ENCODE measurements around the gene SECTM1.

The SECTM1 gene

DNA sequence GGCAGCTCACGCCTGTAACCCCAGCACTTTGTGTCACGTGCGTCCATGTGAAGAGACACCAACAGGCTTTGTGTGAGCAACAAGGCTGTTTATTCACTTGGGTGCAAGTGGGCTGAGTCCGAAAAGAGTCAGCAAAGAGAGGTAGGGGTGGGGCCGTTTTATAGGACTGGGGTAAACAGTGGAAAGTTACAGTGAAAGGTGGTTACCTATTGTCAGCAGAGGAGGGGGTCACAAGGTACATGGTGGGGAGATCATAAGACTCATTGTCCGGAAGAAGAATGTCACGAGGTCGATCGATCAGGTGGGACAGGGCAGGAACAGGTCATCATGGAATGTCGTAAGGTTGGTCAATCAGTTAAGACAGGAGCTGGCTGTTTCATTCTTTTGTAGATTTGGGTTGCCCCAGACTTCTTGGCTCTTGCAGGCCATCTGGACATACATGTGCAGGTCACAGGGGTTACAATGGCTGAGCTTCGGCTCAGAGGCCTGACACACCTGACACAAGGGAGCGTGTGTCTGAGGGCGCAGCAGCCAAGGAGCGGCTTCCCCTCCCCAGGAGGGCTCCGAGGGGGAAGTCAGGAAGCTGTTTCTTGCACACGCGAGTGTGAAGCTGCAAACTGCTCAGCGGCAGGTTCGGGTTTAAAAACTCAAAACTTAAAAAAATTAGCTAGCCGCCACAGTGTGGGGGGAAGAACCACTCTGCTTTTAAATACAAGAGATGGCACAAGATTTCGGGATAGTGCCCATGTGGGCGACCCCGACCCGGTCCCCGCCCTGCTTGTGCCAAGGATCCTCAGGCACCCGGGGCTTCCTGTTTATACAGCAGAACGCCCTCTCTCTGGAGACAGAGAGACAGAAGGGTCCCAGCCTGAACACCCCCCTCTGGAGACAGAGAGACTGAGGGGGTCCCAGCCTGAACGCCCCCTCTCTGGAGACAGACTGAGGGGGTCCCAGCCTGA is 13.1 kb upstream of the SECTM1 start:
- FAIRE-seq, result no peak

DNA sequence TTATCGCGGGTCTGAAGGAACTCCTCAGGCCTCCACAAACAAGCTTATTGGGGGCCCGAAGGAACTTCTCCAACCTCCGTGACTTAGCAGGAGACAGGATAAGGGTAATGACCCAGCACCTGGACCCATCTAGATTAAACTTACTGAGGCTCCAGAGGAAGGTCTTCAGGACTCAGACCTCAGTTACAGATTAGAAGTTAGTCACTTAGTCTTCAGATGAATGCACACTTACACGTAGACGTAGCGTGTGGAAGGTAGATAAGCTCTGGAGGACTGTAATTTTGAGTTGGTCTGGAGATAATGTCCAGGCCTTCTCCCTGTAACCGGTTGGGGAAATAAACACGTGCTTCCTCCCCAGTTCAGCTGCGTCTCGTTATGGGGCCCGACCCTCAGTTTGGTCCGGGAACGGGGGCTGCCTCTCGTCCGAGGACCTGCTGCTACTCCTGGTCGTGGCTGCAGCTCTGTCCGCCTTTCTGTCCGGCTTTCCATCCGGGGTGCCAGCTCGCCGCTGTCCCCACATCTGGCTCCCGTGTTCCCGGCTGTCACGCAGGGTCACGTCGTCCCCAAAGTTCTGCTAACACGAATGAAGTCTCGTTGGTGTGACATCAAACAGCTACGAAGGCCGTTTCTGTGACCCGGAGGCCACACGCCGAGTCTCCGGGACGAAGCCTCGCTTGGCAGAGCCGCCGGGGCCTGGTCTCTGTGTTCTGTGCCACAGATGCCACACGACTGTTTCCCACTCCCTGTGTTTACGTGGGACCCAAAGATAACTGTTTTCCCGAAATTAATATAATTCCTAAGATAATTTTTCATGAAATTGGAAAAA is 11.8 kb upstream of the SECTM1 start:
- no peak for FAIRE-seq

DNA sequence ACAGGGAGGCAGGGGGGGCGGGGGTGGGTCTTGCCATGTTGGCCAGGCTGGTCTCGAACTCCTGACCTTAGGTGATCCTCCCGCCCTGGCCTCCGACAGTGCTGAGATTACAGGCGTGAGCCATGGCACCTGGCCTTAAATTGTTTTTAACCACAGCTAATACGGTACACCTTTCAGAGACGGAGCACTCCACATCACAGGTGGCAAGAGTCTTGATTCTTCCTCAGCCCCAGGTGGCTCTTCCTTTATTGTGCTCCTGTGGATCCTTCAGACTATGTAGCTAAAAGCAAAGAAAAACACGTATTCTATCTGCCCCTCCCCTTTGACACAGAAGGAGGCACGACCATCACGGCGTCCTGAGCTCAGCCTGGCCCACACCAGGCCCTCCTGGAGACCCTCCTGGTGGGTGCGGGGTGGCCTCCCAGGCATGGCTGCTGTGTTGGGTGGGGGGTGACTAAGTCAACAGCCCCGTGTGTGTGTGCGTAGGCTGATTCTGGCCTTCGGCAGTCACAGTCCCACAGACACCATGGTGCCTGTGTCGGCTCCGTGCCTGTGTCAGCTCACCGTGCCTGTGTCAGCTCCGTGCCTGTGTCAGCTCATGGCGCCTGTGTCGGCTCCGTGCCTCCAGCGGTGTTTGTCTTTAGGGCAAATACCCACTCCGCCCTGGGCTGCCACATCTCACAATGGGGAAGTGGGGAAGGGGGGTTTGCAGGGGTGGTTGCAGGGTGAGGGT is 10.8 kb upstream of the SECTM1 start:
- no peak for FAIRE-seq

DNA sequence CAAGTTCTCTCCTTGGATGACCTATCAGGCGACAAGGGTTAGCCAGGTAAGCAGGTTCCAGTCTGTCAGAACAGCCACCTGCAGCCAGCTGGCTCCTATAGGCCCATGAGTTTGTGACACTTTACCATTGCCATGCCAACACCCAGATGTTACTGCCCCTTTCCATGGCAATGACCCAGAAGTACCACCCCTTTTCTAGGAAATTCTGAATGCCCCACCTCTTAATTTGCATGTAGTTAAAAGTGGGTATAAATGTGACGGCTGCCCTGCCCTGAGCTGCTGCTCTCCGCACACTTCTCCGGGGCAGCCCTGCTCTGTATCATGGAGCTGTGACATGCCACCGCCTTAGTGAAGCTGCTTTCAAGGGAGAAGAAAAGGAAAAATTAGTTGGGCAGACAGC is 10.0 kb upstream of the SECTM1 start:
- no peak for FAIRE-seq

DNA sequence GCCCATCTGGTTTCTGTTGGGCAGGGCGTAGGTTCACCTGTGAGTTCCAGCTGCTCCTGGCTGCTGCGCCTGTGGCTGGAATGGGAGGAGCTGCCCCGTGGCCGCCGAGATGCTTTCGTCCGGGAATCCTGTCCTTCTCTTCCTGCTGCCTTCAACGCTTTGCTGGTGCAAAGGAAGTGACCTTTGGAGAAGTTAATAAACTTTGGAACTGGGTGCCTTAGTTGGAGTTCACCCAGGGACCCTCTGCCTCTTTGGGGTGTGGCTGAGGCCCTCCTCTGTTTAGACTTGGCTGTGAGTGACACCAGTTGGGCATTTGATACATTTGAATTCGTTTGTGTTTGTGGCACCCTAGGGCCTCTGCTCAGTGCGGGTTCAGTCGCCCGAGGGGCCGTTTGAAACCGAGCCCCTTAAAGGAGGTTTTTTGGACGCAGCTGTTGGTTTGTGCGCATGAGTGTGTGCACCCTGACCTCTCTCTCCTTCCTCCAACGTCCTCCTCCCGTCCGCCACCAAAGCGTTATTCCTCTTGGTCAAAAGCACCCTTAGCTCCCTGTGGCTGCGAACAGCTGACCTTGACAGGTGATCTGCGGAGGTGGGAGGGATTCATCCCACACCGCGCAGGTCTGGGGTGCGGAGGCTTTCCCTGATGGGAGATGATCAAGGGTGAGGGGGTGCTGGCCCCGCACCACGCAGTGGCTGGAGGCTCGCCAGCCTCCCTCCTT is 9.0 kb upstream of the SECTM1 start:
- no peak for FAIRE-seq

DNA sequence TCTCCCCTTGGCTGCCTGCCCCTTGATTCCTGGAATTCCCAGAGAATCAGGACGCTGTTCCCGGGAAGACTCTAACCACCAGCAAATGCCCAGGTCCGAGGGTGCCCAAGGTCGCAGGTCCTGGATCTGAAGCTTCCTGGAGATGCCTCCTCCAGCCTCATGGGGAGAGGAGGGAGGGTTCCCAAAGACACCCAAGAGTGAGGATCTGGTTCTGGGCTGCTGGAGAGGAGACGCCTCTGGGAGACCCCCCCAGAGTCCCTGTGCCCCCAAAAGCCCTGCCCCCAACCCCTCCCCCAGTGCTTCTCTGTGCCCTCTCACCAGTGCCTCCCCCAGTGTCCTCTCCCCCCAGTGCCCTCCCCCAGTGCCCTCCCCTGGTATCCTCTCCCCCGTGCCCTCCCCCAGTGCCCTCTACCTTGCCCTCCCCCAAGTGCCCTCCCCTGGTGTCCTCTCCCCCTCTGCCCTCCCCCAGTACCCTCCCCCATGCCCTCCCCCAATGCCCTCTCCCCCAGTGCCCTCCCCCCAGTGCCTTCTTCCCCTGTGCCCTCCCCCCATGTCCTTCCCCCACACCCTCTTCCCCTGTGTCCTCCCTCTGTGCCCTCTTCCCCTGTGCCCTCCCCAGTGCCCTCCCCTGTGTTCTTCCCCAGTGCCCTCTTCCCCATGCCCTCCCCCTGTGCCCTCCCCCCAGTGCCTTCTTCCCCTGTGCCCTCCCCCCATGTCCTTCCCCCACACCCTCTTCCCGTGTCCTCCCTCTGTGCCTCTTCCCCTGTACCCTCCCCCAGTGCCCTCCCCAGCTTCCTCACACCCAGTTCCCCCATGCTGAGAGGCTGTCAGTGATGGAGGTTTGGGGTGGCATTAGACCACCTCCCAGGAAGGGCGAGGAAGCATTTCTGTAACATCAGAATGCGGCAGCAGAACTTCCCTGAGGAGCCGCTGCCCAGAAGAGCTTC is 6.3 kb upstream of the SECTM1 start:
- FAIRE-seq, result no peak

DNA sequence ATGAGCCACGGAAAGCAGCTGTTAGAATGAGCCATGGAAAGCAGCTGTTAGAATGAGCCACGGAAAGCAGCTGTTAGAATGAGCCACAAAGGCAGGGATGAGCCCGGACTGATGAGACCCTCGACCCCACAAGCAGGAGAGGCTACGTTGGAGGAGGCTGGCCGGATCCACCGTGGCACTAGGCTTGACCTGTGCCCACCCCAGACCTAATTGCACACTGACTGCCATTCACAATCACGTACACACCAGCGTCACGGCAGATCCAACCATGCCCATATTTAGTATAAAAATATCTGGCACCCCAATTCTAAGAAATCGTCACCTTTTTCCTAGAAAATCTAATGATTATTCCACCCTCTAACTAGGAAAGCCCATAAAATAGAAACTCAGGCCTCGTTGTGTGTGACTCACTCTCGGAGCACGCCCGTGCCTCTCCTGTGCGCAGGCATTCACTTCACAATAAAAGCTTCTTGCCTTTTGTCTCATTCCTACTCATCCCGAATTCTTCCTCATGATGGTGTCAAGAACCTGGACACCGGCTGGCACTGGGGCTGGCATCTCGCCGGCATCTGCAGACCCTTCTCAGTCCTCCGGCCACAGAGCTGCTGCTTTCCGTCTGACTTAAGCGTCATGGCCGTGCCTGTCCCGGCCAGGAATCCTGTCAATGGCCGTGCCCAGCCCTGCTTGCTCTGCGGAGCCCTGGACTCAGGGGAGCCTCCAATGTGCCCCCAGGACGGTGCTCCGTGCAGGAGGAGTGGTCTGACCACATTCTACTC is 5.5 kb upstream of the SECTM1 start:
- FAIRE-seq, result no peak

DNA sequence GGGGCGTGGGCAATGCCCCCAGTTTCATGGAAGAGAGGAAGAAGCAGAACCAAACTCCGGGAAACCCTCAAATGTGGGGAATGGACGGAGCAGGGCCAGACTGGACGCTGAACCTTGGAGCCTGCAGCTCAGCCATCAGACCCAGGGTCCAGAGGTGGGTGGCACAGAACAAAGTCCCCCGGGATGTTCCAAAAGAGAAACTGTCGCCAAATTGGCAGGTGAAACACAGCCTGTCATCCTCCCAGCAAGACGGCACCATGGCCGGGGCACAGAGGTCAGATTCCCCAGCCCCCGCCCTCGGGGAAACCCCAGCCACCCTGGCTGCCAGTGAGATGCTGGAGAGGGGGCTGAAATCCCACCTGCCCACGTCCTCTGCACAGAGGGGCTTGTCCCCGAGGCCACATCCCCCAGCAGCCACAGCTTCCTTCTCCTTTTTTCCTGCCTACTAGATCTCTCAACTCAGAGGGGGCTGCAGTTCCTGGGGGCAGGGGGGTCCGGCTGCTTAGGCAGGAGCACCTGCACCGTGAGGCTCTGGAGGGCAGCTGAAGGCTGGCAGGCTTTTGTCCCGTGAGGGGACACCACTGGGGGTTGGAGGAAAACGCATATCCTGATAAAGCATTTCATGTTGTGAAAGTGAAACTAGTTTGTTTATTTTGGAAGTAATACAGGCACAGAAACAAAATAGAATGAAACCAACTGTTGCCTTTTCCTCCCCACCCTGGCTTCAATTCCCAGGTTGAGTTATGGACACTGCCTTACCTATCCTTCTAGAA is 1.2 kb upstream of the SECTM1 start:
- no peak for FAIRE-seq

DNA sequence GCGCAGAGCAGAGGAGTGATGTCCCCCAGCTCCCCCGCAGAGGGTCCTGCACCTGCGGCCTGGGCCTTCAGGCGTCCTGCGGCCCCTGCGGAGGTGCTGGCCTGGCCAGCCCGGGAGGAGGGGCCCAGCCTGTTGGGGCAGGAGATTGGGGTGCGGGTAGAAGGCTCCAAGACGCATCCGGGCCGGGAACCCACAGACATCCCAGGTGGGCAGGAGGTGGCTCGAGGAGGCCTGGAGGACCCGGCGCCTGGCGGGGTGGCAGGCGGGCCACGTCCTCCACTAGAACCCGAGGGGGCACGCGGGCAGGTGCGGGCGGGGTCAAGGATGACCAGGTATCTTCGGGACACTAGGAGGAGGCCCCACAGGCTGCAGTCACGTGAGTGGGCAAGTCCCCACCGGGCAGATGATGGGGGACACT is 647 bp upstream of the SECTM1 start:
- no peak for FAIRE-seq

DNA sequence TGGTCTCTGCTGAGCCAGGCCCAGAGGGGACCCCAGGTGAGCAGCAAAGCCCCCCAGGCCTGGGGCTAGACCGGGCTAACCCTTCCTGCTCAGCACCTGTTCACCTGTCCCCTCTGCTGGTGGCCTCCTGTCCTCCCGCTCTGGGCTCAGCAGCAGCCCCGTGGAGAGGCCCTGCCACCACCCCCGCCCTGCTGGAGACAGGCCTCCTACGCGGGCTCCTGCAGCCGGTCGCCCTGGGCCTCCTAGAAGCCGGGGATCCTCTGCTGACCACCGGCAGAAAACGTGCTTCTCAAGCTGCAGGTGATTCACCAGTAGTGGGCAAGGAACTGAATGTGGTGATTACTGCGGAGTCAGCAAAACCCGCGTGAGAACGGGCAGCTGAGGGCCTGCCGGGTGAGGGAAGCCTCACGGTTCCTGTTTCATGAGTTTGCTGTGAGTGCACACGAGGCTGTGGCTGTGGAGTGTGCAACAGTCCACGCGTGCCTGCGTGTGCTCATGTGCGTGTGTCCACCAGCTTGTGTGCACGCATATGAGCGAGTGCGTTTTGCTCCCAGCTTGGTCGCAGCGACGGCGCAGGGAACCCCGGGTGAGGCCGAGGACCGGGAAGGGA is 792 bp downstream of the SECTM1 start:
- no peak for FAIRE-seq

DNA sequence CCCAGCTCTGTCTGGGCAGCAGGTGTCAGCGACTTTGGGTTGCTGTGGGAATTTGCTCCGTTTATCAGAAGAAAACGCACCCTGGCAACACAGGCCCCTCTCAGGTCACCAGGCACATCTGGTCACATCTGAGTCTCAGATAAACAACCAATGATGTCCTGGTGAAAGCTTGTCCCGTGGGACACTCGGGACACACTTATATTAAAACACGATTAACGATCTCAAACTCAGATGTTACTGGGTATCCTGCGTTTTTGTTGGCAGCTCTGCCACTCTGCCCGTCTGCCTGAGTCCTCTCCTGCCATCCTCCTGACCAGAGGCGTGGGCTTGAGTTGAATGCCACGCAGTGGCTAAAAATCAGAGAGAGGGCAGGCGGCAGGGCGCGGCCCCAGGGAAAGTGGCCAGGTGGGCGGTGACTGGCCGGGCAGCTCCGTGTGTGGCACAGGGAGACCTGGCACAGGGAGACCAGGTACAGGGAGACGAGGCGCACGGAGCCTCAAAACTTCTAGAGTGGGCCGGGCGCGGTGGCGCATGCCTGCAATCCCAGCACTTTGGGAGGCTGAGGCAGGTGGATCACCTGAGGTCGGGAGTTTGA is 2.1 kb downstream of the SECTM1 start:
- FAIRE-seq, result no peak

DNA sequence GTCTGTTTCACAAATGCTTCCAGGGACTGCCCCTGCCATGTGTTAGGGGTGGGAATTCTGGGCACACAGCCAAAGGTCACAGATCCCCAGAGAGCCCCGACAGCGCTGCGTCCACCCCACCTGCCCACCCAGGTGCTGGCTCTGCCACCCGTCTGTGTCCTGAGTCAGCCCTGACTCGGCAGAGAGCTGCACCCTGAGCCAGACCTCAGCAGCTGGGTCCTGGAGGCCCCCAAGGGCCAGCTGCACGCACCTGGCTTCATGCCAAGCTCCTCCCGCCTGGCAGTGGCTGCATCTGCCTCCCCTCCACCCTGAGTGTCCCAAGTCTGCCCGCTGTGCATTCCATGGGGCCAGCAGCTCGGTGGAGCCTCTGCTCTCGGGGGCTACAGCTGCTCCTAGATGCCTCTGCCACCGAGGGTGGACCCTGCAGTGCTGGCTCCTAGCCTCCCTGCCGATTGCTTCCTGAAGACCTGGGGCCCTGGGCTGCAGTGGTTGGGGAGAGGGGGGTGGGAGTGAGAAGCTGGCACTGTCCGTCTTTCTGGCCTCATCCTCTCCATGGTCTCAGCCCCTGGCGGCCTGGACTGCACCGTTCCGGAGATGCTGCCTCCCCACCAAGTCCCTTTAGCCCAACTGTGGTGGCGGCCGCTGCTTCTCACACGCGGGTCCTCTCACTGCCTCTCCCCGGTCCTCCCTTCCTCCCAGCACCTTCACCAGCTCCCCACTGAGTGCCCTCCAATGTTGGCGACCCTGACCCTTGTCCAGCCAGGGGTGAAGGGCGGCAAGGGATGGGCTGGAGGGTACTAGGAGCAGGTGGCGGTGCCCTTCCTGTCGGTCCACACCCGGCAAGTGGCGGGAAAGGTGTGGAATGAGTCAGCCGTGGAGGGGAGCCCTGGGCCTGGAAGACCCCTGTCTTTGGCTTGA is 3.0 kb downstream of the SECTM1 start:
- FAIRE-seq, result no peak

DNA sequence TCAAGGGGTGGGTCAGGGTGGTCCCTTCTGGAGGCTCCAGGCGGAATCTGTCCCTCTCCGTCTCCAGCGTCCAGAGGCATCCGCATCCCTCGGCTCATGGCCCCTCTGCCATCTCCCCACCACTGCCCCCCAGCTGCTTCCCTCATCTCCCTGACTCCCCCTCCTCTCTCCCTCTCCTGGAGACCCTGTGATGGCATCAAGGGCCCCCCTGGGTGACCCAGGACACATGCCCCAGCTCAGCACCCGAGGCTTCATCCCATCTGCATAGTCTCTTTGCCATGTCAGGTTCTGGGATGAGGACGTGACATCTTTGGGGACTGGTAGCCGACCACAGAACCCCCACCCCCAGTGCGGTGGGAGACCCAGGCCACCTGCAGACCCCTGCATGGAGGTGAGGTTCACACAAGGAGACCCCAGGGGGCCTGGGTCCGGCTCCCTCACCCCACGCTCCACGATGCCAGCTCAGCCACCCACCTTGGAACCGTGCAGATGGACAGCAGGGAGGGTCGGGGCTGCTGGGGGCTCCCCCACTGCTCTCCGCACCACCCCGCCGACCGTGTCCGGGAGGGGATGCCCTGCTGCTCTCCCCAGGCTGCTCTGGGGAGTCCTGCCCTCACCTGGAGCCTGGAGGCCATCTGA is 3.8 kb downstream of the SECTM1 start:
- FAIRE-seq, result no peak

DNA sequence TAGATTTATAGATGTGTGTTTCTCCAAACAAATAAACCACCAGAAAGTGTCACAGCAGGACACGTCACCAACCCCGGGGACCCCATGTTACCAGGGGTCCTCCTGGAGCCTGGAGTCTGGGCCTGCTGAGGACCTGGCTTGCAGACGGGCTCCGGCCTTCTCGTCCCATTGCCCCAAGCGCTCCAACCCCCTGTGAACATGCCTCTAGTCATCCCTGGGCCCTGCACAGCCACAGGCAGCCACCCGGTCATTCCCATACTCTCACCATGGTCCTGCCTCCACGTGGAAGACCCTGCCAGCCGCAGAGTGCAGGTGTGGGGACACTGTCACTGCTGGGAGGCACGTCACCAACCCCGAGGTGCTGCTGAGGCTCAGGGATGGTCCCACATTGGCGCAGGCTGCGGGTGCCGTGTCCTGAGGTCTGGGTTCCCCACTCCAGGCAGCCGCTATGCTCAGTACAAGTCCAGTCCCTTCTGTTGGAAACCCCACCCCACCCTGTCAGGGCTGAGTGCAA is 4.5 kb downstream of the SECTM1 start:
- no peak for FAIRE-seq

DNA sequence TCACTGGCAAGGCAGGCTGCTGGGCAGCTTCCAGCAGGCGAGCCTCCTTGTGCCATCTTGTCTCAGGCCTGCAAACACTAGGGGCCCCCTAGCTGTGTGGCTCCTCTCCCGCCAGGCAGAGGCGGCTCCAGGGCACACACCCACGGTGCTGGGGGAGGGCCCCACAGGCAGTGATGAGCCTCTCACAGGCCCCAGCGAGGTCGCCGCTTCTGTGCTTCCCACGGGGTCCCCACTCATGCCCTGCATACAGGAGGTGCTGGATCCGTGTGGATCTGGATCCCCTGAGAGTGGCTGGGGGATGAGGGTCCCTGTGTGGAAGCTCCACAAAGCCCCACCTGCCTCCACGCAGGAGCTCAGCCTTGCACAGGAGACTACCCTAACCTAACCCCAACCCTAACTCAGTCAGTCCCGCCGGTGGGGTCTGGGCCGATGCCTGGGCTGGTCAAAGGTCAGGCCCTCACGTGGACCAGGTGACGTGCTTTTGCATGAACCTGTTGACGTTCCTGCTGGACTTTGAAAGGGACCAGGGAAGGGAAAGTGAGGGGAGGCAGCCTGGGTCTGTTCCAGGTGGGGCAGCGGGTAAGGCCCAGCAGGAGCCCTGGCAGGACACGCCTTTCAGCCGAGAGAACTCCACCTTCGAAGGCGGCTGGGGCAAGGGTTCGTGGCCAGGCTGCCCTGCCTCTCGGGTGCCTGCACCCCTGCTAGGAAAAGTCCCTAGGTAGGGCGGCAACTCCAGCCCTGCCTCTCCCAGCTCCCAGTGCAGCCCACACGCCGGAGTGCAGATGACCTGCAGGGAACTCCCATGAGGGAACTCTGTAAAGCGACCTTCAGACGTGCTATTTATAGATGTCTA is 5.2 kb downstream of the SECTM1 start:
- no peak for FAIRE-seq

DNA sequence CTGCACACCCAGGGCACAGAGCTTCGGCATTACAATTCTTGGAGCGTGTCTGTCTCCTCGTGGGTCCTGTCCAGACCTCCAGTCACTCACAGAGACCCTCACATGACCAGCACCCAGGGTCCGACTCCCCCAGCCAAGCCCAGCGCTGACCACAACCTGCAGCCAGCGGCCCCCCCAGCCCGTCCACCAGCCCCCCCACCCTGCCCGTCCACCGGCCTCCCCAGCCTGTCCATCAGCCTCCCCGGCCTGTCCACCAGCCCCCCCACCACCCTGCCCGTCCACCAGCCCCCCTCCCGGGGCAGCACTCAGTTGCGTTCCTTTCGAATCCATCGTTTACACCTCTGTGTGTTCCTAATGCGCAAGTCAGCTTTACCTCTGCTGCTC is 5.8 kb downstream of the SECTM1 start:
- FAIRE-seq, result no peak
